WERI-Rb-1 (cell line): ENCODE measurements around the gene FAAP100.
A peak's percentile ranks its signal among the peaks of the same experiment; 100 is the strongest.

Experiments used
- DNase-seq: peaks from one replicate; pipeline ENCODE4 v3.0.0-alpha.2; 2020
- H3K27ac ChIP-seq: fragments of 250-450 bp; sonication (Bioruptor Pico); 2 replicates; pipeline ENCODE4 v1.5.1; 2020; ENCODE audit warnings: mild to moderate bottlenecking, moderate library complexity
- H3K27me3 ChIP-seq: fragments of 250-450 bp; sonication (Bioruptor Pico); 2 replicates; pipeline ENCODE4 v1.5.1; 2021; ENCODE audit warnings: mild to moderate bottlenecking, low read depth, moderate library complexity; ENCODE audit not compliant: insufficient read depth, severe bottlenecking
- H3K36me3 ChIP-seq: fragments of 250-450 bp; sonication (Bioruptor Pico); 2 replicates; pipeline ENCODE4 v1.5.1; 2020; ENCODE audit warnings: mild to moderate bottlenecking, moderate library complexity
- H3K4me3 ChIP-seq: 2 replicates; pipeline ENCODE4 v1.5.1; 2011; ENCODE audit warnings: low read depth, mild to moderate bottlenecking, control low read depth, low read length
- H3K9me3 ChIP-seq: fragments of 250-450 bp; sonication (Bioruptor Pico); 2 replicates; pipeline ENCODE4 v1.5.1; 2021; ENCODE audit warnings: mild to moderate bottlenecking, moderate library complexity; ENCODE audit not compliant: severe bottlenecking
- CTCF ChIP-seq: IDR thresholded peaks from 2 replicates; pipeline ENCODE4 v1.5.1; 2011; ENCODE audit warnings: low read depth, mild to moderate bottlenecking, control low read depth, inconsistent platforms, low read length

The FAAP100 gene

GRCh38 chr17:81568416-81568815, 16.3 kb upstream of the FAAP100 start:
- H3K4me3 ChIP-seq = no peak overlapping the region
- peaks cover 99% of the 10 kb centered on the region for H3K36me3 ChIP-seq
- H3K9me3 ChIP-seq = no peaks in the 10 kb centered on the region
- no peak for DNase-seq
- no peaks in the 10 kb centered on the region for H3K27me3 ChIP-seq
- TF ChIP-seq CTCF = no peak
- no peak overlapping the region for H3K27ac ChIP-seq

GRCh38 chr17:81567191-81567590, 15.0 kb upstream of the FAAP100 start:
- Histone ChIP-seq H3K9me3 (no peaks in the 10 kb centered on the region), H3K4me3 (no peak overlapping the region), H3K27me3 (no peaks in the 10 kb centered on the region), H3K27ac (no peak overlapping the region), H3K36me3 (peaks cover 99% of the 10 kb centered on the region)
- no peak for DNase-seq
- TF ChIP-seq CTCF = no peak

GRCh38 chr17:81566461-81567126, 14.4 kb upstream of the FAAP100 start:
- Histone ChIP-seq H3K27ac (peak overlapping the region; percentile 16), H3K36me3 (peaks cover 99% of the 10 kb centered on the region), H3K4me3 (no peak overlapping the region), H3K27me3 (no peaks in the 10 kb centered on the region), H3K9me3 (no peaks in the 10 kb centered on the region)
- no peak for TF ChIP-seq CTCF
- no peak for DNase-seq

- DNase-seq = no peak
- Histone ChIP-seq H3K4me3 (no peak overlapping the region), H3K9me3 (no peaks in the 10 kb centered on the region), H3K27ac (no peak overlapping the region), H3K36me3 (peaks cover 99% of the 10 kb centered on the region), H3K27me3 (no peaks in the 10 kb centered on the region)
- TF ChIP-seq CTCF = no peak
Observed at GRCh38 chr17:81565231-81565630, 13.1 kb upstream of the FAAP100 start.

- Histone ChIP-seq H3K27me3 (no peaks in the 10 kb centered on the region), H3K27ac (no peak overlapping the region), H3K9me3 (no peaks in the 10 kb centered on the region), H3K4me3 (no peak overlapping the region), H3K36me3 (peaks cover 99% of the 10 kb centered on the region)
- DNase-seq = no peak
- no peak for TF ChIP-seq CTCF
Observed at GRCh38 chr17:81564778-81565177, 12.6 kb upstream of the FAAP100 start.
